T-helper 17 cell (primary cell): ENCODE measurements around the gene SUPT5H. TPM values are rescaled to one million over a fixed set of nuclear protein-coding genes. Genes with fewer than 3 reads are reported as not detected.

ENCODE experiments used
- ATAC-seq: fragments of 150-1000 bp; cut with Tn5 transposase; 2 replicates; pipeline ENCODE4 v1.10.0; 2021; ENCODE audit warnings: mild to moderate bottlenecking, moderate library complexity
- DNase-seq, 3 donors: peaks; one replicate each; pipeline versions ENCODE4 v3.0.0 to v3.0.0-alpha.2; 2020 to 2021
- H3K9me3 ChIP-seq: one replicate; pipeline ENCODE4 v1.7.0; 2013; ENCODE audit warnings: low read length, mild to moderate bottlenecking; ENCODE audit not compliant: control insufficient read depth, poor library complexity, severe bottlenecking
- H3K27ac Mint-ChIP-seq: one replicate; pipeline ENCODE4 v1.8.0; 2022; ENCODE audit warnings: mild to moderate bottlenecking, moderate library complexity, mixed read lengths
- H3K27me3 Mint-ChIP-seq: one replicate; pipeline ENCODE4 v1.8.0; 2022; ENCODE audit warnings: mixed read lengths
- H3K36me3 Mint-ChIP-seq: one replicate; pipeline ENCODE4 v1.8.0; 2022; ENCODE audit warnings: low read depth, mixed read lengths
- H3K4me1 Mint-ChIP-seq: one replicate; pipeline ENCODE4 v1.8.0; 2022; ENCODE audit warnings: mild to moderate bottlenecking, mixed read lengths
- H3K4me3 Mint-ChIP-seq: one replicate; pipeline ENCODE4 v1.8.0; 2022; ENCODE audit warnings: mild to moderate bottlenecking, moderate library complexity, mixed read lengths
- total RNA-seq, 4 donors: library from RNA in 2 of 4; stranded (reverse) in 2 of 4; gene quantifications; one replicate each; pipeline ENCODE4 v1.2.3 and lab custom pipeline; 2022 to 2026

Gene SUPT5H
- total RNA-seq, 2 donors from 2014 or later, result 346 to 352 TPM

DNA sequence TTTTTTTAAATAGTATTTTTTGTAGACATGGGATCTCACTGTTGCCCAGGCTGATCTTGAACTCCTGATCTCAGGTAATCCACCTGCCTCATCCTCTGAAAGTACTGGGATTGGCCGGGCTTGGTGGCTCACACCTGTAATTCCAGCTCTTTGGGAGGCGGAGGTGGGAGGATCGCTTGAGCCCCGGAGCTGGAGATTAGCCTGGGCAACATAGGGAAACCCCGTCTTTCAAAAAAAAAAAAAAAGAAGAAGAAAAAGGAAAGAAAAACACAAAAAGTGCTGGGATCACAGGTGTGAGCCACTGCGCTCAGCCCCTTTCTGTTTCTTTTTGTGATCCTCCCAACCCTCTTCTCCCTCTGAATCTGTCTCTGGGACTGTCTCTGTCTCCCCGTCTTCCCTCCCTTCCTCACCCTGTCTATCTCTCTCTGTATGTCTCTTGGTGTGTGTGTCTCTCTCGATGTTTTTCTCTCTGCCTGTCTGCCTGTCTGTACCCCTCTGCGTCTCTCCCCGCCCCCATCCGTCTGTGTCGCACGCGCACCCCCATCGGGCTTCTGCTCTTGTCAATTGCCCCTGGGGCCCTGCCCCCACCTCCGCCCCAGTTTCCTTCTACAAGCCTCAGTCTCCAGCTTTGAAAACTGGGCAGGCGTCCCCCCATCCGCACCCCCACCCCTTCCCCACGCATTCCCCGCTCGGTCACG lies 39.3 kb upstream of the SUPT5H start:
- Mint-ChIP-seq H3K4me3 (peak overlapping the region; percentile 94), H3K36me3 (peaks cover 18% of the 10 kb centered on the region), H3K4me1 (peaks cover 60% of the 10 kb centered on the region), H3K27ac (peak overlapping the region; percentile 99), H3K27me3 (no peaks in the 10 kb centered on the region)
- peak; percentile 74 to 81 (median 77) for DNase-seq
- no peaks in the 10 kb centered on the region for H3K9me3 ChIP-seq
- peak; percentile 12 for ATAC-seq

- peaks cover 20% of the 10 kb centered on the region for H3K36me3 Mint-ChIP-seq
- H3K9me3 ChIP-seq, result no peaks in the 10 kb centered on the region
- ATAC-seq (peak; percentile 16), DNase-seq (peak; percentile 83 to 87 (median 85))
- peak within 1 kb of the TSS; percentile 99 for H3K27ac Mint-ChIP-seq
- H3K27me3 Mint-ChIP-seq, result no peaks in the 10 kb centered on the region
- H3K4me1 Mint-ChIP-seq, result peaks cover 60% of the 10 kb centered on the region
- peak within 1 kb of the TSS; percentile 94 for H3K4me3 Mint-ChIP-seq
Observed at GRCh38 chr19:39406656-39407409, 38.5 kb upstream of the SUPT5H start, which contains the start of gene ZFP36. TSS of gene ZFP36 (plus strand) at chr19:39406847. CDS start at chr19:39406905, 58 bp downstream.

GRCh38 chr19:39407410-39407659 lies 38.0 kb upstream of the SUPT5H start:
- peaks cover 22% of the 10 kb centered on the region for H3K36me3 Mint-ChIP-seq
- no peak for ATAC-seq
- no peak for DNase-seq
- peaks cover 59% of the 10 kb centered on the region for H3K4me1 Mint-ChIP-seq
- H3K27me3 Mint-ChIP-seq, result no peaks in the 10 kb centered on the region
- H3K4me3 Mint-ChIP-seq, result peak overlapping the region; percentile 94
- H3K27ac Mint-ChIP-seq, result peak overlapping the region; percentile 99
- no peaks in the 10 kb centered on the region for H3K9me3 ChIP-seq

DNA sequence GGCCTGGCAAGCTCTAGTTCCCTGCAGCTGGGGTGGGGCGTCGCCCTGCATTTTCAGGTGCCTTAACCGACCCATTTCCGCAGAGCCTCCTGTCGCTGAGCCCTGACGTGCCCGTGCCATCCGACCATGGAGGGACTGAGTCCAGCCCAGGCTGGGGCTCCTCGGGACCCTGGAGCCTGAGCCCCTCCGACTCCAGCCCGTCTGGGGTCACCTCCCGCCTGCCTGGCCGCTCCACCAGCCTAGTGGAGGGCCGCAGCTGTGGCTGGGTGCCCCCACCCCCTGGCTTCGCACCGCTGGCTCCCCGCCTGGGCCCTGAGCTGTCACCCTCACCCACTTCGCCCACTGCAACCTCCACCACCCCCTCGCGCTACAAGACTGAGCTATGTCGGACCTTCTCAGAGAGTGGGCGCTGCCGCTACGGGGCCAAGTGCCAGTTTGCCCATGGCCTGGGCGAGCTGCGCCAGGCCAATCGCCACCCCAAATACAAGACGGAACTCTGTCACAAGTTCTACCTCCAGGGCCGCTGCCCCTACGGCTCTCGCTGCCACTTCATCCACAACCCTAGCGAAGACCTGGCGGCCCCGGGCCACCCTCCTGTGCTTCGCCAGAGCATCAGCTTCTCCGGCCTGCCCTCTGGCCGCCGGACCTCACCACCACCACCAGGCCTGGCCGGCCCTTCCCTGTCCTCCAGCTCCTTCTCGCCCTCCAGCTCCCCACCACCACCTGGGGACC lies 37.6 kb upstream of the SUPT5H start:
- no peaks in the 10 kb centered on the region for H3K9me3 ChIP-seq
- peak; percentile 45 to 52 (median 49) for DNase-seq
- Mint-ChIP-seq H3K4me3 (peak overlapping the region; percentile 94), H3K27ac (peak overlapping the region; percentile 99), H3K27me3 (no peaks in the 10 kb centered on the region), H3K36me3 (peaks cover 22% of the 10 kb centered on the region), H3K4me1 (peaks cover 54% of the 10 kb centered on the region)
- no peak for ATAC-seq

GRCh38 chr19:39408392-39409207 lies 36.8 kb upstream of the SUPT5H start:
- peaks cover 22% of the 10 kb centered on the region for H3K36me3 Mint-ChIP-seq
- peaks cover 53% of the 10 kb centered on the region for H3K4me1 Mint-ChIP-seq
- DNase-seq, result peak in 2 of 3 donors; percentile 29 to 37
- ATAC-seq, result no peak
- peak overlapping the region; percentile 99 for H3K27ac Mint-ChIP-seq
- peak overlapping the region; percentile 94 for H3K4me3 Mint-ChIP-seq
- no peaks in the 10 kb centered on the region for H3K27me3 Mint-ChIP-seq
- H3K9me3 ChIP-seq, result no peaks in the 10 kb centered on the region

DNA sequence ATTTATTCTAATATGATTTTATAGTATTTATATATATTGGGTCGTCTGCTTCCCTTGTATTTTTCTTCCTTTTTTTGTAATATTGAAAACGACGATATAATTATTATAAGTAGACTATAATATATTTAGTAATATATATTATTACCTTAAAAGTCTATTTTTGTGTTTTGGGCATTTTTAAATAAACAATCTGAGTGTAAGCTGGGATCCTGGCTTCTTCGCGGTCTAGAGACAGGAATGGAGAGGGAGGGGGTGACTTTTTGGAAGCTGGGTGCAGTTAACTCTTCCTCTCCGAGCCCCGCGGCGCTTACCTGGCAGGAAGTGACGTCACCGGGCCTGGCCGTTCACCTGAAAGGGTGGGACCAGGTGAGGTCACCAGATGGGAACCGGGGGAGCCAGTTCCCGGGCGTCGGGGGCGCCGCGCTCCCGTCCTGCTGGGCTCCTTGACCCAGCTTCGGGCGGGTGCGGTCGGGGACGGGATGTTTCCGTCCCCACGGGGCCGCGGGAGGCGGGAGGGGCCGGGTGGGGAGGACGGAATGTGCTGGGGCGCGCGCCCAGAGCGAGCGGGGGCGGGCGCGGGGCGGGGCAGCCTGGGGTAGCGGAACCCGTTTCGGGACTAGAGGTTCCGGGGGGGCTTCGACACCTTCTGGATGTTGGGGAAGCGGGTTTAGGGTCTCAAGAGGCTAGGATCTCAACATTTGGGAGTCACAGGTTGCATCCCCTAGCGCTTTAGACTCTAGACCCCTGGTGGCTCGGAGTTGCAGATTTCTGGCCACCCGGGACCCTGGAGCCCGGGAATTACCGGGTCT lies 36.0 kb upstream of the SUPT5H start:
- DNase-seq (peak; percentile 80 to 83 (median 82)), ATAC-seq (peak; percentile 6)
- no peaks in the 10 kb centered on the region for H3K9me3 ChIP-seq
- H3K27me3 Mint-ChIP-seq, result no peaks in the 10 kb centered on the region
- peaks cover 22% of the 10 kb centered on the region for H3K36me3 Mint-ChIP-seq
- peak overlapping the region; percentile 94 for H3K4me3 Mint-ChIP-seq
- peak overlapping the region; percentile 99 for H3K27ac Mint-ChIP-seq
- H3K4me1 Mint-ChIP-seq, result peaks cover 57% of the 10 kb centered on the region

GRCh38 chr19:39410017-39410830 lies 35.2 kb upstream of the SUPT5H start:
- Mint-ChIP-seq H3K4me1 (peaks cover 60% of the 10 kb centered on the region), H3K27me3 (no peaks in the 10 kb centered on the region), H3K36me3 (peaks cover 22% of the 10 kb centered on the region), H3K4me3 (peak overlapping the region; percentile 94), H3K27ac (peak overlapping the region; percentile 99)
- ATAC-seq, result peak; percentile 32
- no peaks in the 10 kb centered on the region for H3K9me3 ChIP-seq
- DNase-seq, result peak; percentile 67 to 72 (median 68)

DNA sequence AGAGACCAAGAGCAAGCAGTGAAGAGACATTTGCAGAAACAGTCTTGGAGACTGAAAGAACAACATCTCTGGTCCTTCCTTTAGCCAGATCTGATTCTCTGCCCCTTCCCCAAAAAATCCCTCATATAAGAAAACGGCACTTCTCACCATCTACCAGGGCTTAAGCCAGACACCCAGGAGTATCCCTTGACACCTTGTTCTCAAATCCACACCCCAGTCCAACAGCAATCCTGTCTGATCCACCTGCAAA lies 34.6 kb upstream of the SUPT5H start:
- peaks cover 60% of the 10 kb centered on the region for H3K4me1 Mint-ChIP-seq
- no peak for ATAC-seq
- no peaks in the 10 kb centered on the region for H3K27me3 Mint-ChIP-seq
- DNase-seq, result no peak
- H3K36me3 Mint-ChIP-seq, result peaks cover 22% of the 10 kb centered on the region
- H3K27ac Mint-ChIP-seq, result peak overlapping the region; percentile 99
- peak overlapping the region; percentile 94 for H3K4me3 Mint-ChIP-seq
- H3K9me3 ChIP-seq, result no peaks in the 10 kb centered on the region

DNA sequence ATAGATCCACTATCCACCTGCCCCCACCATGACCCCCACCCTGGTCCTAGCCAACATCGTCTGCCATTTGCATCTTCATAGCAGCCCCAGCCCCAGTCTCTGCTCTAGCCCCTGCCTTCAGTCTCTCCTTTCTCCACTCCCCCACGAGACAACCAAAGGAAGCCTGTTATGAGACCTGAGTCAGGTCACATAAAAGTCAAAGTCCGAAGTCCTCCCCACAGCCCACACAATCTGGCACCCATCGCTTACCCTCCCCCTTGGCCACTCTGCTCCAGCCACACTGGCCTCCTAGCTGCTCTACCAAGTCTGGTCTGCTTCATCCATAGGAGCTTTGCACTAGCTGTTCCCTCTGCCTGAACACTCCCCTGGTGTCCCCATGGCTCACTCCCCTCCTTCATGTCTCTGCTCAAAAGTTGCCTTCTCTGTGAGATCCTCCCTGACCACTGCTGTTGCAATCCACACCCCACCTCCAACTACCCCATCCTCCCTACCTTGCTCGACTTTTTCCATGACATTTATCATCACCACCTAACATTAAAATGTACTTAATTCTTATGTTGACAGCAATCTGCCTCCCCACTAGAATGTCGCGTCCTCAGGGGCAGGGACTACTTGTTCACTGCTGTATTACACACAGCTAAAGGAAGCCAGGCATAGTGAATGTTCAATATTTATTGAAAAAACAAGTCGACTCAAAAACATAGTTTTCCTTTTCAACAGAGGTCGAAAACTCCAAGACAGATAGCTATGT lies 34.1 kb upstream of the SUPT5H start:
- ATAC-seq, result peak; percentile 0
- peaks cover 20% of the 10 kb centered on the region for H3K36me3 Mint-ChIP-seq

GRCh38 chr19:39411832-39412099 lies 33.6 kb upstream of the SUPT5H start:
- Mint-ChIP-seq H3K36me3 (peaks cover 19% of the 10 kb centered on the region), H3K4me3 (peak overlapping the region; percentile 94), H3K27ac (peak overlapping the region; percentile 99), H3K27me3 (no peaks in the 10 kb centered on the region), H3K4me1 (peaks cover 54% of the 10 kb centered on the region)
- ATAC-seq (peak; percentile 54), DNase-seq (peak; percentile 74 to 86 (median 83))
- H3K9me3 ChIP-seq, result no peaks in the 10 kb centered on the region

More for the DNA sequence above, 34.1 kb upstream of the SUPT5H start:
- Mint-ChIP-seq H3K4me3 (peak overlapping the region; percentile 94), H3K27ac (peak overlapping the region; percentile 99), H3K27me3 (no peaks in the 10 kb centered on the region), H3K4me1 (peaks cover 57% of the 10 kb centered on the region)
- H3K9me3 ChIP-seq, result no peaks in the 10 kb centered on the region
- peak in 1 of 3 donors; percentile 30 for DNase-seq

- Mint-ChIP-seq H3K27me3 (no peaks in the 10 kb centered on the region), H3K36me3 (peaks cover 19% of the 10 kb centered on the region), H3K4me1 (peaks cover 50% of the 10 kb centered on the region), H3K4me3 (peak within 1 kb of the TSS; percentile 94), H3K27ac (peak within 1 kb of the TSS; percentile 99)
- H3K9me3 ChIP-seq, result no peaks in the 10 kb centered on the region
- DNase-seq (peak; percentile 90 to 96 (median 92)), ATAC-seq (peak; percentile 68)
Observed at GRCh38 chr19:39412100-39412866, 33.1 kb upstream of the SUPT5H start, which contains the start of gene PLEKHG2. TSS of gene PLEKHG2 (plus strand) at chr19:39412669. CDS start at chr19:39414087, 1,418 bp downstream.
